NB4 (cell line): ENCODE measurements around the gene MCCC1.

Source experiments
- CTCF ChIP-seq: IDR thresholded peaks from one replicate; pipeline ENCODE4 v1.5.1; 2012; ENCODE audit warnings: low read depth, low read length
- MAX ChIP-seq: IDR thresholded peaks from 2 replicates; pipeline ENCODE4 v1.6.1; 2011; ENCODE audit warnings: low read depth, low read length
- MYC ChIP-seq: IDR thresholded peaks from 2 replicates; pipeline ENCODE4 v1.6.1; 2011; ENCODE audit warnings: low read depth, low read length
- POLR2A ChIP-seq: IDR thresholded peaks from 2 replicates; pipeline ENCODE4 v1.6.1; 2011; ENCODE audit warnings: mild to moderate bottlenecking; ENCODE audit not compliant: insufficient read length; ENCODE audit errors: extremely low read depth

GRCh38 chr3:183122257-183122932 is 23.1 kb upstream of the MCCC1 start:
- TF ChIP-seq CTCF: peak; percentile 66
- TF ChIP-seq POLR2A: no peak
- no peak for TF ChIP-seq MYC
- no peak for TF ChIP-seq MAX
